Inflammatory macrophage treated with lipopolysaccharide for 1 hour (primary cell): Measurements from ENCODE around the gene KRT32.

Source experiments
- DNase-seq, 2 donors: peaks; one replicate each; pipeline ENCODE4 v3.0.0-alpha.2; 2020 to 2022

The KRT32 gene

DNA sequence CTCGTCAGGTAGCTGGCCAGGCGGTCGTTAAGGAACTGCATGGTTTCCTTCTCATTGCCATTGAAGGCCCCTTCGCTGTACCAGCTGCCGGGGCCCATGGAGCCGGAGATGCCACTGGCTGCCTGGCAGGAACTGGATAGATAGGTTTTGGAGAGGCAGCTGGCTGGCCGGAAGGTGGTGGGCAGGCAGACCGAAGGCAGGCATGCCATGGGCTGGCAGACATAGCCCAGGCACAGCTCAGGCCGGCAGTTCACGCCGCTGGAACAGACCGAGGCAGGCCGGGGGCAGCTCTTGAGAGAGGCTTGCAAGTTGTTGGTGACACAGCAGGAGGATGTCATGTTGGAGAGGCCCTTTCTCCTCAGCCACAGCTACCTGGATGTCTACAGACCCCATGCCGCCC lies at the start of gene KRT32:
Gene KRT32 (minus strand): TSS at position 399 of the 400 bp plus-strand sequence. CDS start 61 bp downstream, at position 338.
- no peak for DNase-seq

DNA sequence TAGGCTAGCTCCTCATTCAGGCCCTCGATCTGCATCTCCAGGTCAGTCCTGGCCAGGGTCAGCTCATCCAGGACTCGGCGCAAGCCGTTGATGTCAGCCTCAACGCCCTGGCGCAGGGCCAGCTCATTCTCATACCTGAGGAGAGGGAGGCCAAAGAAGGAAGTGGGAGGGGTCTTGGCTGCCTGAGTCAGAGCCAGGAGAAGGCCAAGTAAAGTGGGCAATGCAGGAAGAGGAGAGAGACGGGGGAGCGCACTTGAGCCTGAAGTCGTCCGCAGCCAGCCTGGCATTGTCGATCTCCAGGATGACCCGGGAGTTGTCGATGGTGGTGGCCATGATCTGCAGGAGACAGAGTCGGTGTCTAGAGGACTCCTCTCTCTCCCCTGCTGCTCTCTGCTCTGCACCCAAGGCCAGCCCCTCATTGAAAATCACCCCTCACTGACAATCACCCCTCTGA lies 49.7 kb upstream of the KRT32 start:
- no peak for DNase-seq

DNA sequence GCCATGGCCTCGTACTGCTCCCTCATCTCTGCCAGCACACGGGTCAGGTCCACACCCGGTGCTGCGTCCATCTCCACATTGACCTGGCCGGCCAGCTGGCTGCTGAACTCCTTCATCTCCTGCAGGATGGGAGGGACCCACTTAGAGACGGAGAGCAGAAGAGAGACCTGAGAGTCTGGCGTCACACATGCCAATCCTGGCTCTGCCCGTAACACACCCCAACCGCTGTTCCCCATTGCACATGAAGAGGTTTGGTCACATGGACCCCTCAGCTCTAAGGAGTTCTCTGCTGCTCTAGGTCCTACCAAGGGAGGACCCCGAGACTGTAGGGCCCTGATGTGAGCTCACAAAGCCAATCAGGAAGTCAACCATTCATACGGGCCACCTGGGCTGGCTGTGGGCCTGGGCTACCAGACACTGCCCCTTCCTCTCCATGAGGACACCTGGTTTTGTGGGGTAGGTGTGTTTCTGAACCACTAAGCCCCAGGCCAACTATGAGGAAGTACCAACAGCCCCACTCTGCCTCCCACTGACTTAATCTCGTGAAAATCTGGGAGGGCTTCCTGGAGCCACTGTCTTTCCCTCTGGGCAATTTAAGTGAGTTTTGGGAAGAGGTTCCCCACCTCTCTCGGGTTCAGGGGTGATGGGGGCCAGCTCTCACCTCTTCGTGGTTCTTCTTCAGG lies 49.1 kb upstream of the KRT32 start:
- DNase-seq, result no peak

DNA sequence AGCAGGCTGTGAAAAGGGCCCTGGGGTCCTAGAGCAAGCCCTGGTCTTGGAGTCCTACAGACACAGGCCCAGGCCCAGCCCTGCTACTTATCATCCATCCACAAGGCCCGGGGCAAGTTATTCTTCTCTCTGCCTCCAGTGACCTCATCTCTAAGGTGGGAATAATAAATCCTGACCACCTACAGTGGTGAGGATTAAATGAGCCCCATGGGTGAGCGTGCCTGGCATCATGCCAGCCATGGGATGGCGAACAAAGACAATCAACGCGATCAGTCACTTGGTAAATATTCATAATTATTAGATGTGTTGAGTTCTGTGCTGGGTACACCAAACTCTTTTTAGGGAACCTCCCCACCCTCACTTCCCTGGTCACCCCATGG lies 46.0 kb upstream of the KRT32 start:
- no peak for DNase-seq

DNA sequence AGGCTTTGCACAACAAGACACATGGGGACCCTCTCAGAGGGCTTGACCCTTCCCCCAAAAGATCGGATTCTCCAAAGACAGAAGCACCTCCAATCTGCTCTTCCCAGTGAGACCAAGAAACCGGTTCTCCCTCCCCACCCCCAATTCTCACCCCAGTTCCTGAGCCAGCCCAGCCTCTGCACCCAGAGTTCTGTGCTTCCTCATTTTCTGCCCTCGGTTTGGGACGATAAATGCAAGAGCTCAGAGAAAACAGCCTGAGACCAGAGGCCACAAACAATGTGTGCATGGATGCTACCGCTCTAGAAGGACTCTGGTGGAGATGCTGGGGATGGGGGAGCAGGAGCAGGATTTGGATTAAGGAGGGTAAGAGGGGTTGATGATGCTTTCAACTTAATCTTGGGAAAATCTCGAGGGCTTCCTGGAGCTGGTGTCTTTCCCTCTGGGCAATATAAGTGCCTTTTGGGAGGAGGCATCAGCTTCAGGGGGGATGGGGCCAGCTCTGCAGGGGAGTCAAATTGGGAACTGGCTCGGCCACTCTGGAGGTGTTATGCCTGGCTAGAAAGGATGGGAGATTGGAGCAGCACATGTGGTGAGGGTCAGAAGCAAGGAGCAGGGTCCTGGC lies 45.5 kb upstream of the KRT32 start:
- peak in 1 of 2 donors; percentile 29 for DNase-seq

DNA sequence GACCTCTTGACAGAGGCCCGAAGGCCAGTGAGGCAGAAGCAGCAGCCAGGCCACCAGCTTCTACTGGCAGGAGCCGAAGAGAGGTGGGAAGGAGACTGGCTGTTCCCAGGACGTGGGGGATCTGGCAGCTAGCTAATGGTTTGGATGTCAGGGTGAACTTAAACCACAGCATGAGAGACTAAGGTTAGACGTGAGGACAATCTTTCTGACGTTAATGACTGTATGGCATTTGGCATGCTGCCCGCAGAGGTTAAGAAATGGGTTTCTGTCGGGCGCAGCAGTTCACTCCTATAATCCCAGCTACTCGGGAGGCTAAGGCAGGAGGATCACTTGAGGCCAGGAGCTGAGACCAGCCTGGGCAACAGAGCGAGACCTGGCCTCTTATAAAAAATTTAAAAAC lies 44.5 kb upstream of the KRT32 start:
- DNase-seq, result no peak

DNA sequence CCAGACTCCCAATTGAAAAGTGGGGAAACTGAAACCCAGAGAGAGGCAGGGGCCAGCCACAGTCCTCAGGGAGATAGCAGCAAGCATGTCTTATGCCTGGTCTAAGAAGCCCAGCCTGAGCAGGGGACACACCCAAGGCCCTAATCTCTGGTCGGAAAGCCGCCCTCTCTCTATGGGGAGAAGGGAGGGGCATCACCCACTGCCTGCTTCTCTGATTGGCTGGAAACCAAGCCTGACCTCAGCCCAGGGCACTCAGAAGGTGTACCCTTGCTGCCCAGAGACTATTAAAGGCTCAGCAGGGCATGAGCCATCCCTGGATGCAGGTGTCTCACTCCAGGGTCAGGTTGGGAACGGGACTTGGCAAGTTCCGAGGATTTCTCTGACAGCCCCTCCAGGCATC lies 43.9 kb upstream of the KRT32 start:
- no peak for DNase-seq

DNA sequence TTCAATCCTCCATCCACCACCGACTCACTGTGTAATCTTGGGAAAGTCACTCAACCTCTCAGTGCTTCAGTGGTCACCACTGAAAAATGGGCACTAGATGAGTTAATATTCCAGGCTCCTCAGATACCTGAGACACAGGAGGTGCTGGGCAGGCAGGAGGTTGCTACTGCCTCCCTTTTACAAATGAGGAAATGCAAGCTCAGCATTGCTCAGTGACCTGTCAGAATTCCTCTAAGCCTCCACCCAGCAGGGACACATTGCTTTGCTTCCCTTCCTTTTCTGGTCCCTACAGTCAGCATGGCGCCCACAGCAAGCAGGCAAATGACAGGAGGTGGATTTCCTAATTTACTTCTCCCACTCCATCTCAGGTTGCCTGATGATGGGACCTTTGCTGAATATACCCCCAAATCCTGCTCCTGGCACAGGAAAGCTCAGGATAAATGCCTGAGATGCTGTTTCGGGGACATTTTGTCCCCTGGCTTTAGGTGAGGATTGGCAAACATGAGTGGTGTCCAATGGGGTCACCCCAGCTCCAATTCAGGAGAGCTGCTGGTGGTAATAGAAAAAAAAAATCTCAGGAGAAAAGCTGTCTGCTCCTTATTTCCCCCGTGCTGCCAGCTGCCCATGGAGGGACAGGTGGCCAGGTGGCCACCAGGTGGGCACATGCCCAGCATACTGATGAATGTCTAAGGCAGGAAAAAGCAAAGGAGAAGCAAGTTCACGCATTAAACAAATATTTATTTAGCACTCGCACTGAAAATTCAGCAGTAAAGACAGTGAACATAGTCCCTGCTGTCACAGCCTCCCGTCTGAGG lies 43.3 kb upstream of the KRT32 start:
- DNase-seq, result no peak

DNA sequence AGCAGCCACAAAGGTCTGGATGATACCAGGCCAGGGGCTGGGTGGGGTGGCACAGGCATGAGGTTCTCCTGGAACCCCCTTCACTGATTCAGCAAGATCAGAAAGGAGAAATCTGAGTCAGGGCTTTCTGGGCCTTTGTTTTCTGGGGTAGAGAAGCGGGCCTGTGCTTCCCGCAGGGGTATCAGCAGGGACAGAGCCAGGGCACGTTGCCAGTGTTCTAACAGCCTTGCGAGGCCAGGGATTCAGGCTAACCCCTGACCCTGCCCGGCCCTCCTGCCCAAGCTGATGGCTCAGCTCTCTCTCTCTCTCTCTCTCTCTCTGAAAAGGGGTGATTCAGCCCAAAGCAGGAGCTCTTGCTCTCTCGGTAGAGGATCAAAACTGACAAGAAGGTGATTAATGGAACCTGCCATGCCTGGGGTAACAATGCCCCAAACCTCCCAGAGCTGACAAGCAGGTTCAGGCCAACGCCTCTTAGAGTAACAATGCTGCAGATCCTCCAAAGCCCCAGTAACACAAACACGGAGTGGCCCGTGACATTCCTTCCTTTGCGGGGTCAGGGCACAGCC lies 40.2 kb upstream of the KRT32 start:
- no peak for DNase-seq

DNA sequence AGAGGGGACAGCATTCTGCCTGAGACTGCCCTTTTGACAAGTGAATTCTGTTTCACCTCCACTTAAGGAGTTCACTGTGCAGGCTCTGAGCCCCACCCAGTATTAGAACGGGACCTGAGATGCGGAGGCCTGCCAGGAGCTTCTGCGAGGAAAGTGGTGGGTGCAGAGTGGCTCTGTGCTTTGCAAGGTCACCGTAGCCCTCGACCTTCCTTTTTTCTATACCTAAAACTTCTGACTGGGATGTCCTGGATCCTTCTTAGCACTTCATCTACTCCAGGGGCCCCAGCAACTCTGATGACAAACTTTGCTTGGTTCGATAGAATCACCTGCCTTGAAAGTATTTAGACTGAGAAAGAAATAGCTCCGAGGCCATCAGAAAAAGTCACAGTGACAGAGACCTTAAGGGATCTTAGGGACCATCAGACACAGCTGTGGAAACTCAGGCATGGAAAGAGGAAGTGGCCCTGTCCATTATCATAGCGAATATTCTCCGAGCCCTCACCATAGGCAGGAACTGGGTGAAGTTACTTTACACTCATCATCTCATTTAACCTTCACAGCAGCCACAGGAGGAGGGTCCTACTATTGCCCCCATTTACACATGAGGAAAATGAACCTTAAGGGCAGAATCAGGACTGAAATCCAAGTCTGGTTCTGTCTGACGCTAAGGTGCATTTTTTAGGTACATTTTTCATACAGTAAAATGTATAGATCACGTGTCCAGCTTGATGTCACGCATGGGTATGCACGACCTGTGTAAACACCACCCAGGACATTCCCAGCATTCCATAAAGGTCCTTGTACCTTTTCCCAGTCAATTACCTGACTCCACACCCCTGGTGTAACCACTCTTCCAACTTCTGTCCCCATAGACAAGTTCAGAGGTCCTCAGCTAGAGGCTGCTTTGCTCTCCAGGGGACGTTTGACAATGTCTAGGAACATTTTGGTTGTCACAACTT lies 38.9 kb upstream of the KRT32 start:
- DNase-seq, result peak in 1 of 2 donors; percentile 23

DNA sequence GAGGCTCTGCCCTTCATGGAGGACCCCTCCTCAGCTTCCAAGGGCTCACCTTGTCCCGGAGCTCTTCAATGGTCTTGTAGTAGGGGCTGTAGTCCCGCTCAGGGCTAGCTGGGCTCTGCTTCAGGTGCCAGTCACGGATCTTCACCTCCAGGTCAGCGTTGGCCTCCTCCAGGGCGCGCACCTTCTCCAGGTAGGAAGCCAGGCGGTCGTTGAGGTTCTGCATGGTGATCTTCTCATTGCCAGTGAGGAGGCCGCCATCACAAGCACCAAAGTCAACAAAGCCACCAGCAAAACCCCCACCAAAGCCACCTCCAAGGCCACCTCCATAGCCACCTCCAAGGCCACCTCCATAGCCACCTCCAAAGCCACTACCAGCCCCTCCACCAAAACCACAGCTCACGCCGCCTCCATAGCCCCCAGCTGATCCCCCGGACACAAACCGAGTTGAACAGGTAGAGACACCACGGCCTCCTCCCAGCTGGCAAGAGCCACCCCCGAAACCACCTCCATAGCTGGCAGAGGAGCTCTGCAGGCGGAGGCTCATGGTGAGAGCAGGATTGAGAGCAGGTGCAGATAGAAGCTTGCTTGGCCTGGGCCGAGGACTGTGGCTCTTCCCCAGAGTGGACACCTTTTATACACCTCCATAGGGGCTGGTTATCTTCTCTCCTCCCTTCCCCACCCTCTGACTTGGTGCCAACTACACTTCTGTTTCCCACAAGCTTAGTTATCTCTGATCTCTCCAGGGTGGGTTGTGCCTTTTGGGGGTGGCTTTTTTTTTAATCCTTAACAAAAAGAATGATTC lies 38.0 kb upstream of the KRT32 start, which contains the start of gene KRT13:
Gene KRT13 (minus strand): TSS at position 606 of the 802 bp plus-strand sequence. CDS start 62 bp downstream, at position 544.
- DNase-seq, result no peak

DNA sequence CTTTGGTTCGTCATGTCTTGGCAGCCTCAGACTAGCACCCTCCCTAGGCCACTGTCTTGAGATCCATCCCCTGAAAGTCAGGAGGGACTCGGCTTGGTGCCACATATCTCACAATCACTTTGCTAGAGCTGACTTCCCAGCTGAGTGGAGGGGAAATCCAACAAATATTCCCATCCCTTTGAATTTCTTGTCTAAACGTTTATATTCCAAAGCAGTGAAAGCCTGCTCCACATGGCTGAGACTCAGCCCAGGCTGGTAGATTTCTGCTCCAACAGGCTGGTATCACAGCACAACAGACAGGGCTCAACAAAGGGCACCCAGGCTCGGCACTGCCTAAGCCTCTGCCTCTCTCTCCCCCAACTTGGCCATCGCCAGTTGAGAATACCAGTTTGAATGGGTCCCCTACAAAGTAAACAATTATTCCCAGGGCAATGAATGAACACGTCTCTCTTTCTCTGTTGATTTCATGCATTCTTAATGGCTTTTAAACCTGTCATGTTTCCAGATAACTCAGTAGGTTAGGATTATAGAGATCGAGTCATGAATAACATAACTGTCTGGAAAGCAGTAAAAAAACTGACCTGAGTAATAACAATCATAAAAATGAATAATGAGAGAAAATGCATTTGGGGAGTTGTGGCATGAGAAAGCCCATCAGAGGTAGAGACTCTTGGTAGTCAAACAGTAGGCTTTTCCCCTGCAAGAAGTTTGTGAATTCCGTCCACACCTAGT lies 37.2 kb upstream of the KRT32 start:
- DNase-seq, result no peak

DNA sequence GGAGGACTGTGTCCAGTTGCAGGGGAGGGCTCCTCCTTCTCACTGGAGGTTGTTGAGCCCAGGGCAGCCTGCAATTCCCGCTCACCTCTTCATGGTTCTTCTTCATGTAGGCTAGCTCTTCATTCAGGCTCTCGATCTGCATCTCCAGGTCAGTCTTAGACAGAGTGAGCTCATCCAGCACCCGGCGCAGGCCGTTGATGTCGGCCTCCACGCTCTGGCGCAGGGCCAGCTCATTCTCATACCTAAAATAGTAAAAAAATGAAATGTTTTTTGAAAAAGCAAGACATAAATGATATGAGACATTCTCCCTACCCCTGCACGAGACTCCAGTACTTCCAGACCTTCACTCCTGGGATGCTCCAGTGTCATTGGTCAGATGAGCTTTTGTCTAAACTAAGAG lies 36.0 kb upstream of the KRT32 start:
- DNase-seq, result no peak

DNA sequence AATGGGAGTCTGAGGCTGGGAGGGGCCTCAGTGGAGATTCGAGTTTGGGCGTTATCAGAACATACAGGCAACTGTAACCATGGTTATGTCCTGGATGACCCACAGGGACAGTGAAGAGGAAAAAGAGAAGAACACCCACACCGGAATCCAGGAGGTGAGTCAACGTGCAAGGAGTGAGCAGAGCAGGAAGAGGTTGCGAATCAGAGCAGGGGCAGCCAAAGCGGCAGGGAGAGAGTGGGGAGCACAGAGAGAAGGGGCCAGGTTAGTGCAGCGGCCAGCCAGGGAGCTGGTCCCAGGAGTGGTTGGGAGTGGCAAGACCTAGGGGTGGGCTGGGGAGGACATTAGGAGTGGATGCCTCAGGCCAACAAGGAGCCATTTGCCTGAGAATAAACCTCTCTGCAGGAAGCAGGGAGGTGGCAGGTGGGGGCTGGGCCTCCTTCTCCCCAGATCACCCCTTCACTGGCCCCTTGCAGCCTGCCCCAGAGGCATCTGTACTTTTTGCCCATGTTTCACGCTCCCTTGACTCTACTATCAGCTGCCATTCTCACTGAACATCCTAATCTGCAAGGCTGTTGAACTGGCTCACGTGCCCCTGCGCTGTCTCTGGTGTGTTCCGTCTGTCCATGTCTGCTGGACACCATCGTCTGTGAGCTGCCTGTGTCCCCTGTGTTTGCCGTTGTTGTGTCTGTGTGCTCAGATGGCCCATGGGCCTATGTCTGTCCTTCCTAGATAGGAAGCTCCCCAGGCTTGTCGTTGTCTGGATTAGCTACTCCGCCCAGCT lies 33.1 kb upstream of the KRT32 start:
- peak; percentile 13 to 31 for DNase-seq

DNA sequence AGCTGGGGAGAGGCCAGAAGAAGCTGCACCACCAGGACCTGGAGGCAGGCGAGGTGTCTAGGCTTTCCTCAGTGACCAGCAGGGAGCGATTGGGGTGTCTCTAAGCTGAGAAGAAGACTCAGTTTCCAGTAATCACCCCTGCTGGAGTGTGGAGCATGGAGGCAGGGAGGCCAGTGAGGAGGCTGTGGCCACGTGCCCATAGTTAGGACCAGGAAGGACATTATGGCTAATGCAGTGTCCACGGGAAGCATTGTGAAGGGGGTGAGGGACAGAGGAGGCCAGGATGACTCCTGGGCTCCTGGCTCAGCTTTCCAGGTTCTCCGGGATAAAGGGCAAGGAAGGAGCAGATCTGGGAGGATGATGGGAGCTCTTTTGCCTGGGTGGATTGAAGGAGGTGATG lies 32.5 kb upstream of the KRT32 start:
- DNase-seq, result no peak

DNA sequence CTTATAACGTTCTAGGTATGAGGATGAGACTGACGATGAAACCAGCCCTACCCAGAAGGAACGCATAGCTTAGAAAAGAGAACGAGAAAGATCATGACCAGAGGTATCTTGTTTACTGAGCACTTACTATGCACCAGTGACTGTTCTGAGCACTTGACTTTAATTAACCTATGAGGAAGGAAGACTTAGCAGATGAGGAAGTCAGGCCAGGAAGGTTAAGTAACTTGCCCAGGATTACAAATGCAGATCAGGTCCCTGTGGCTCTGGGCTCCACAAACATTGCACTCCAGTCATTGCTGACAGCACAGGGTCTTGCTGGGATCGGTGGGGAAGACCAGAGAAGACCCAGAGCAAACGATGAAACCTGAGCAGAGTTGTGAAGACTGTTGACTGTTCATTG lies 31.1 kb upstream of the KRT32 start:
- peak; percentile 70 to 73 for DNase-seq

DNA sequence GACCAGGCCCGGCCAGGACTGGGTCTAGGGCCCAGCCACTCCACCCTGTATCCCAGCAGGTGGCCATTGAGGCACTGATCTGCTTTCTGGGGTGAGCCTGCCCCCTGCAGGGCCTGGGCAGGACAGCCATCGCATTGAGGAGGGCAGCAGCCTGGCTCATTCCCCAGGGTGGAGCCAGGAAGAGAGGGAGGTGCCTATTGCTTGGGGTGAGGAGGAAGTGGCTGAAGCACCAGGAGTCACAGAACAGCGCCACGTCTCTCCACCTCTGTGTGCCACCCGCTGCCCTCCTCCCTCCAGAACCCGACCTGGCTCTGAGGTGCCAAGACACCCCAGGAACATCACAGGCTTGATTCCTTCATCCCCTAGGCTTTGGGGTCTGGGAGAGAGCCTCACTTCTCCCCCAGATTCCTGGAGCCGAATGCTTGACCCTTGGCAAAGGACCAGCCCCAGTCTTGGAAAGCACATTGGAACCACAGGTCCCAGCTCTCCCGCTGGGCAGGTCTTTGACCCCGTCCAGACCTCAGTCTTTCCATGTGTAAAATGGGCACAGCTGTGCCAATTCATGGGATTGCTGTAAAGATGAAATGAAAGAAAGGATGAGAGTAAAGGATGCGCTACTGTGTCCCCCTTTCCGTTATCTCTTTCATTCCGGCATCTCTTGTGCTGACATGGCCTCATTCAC lies 29.8 kb upstream of the KRT32 start:
- peak; percentile 79 to 86 for DNase-seq

DNA sequence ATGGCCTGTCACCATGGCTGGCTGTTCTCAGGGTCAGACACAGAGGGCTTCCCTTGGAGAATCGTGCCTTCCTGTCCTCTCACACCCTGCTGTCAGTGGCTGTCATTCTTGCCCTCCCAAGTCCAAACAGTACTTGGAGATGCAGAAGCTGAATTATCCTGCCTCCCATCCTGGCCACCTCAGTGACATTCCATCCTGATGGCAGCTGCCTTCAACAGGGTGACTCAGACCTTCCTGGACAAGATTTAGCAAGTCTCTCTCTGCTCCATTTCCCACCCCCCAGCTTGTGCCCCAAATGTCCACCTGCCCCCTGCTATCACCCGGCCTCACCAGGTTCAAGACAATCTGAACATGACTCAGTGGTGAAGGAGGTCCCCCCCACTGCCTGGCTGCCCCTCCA lies 27.3 kb upstream of the KRT32 start:
- DNase-seq, result no peak

DNA sequence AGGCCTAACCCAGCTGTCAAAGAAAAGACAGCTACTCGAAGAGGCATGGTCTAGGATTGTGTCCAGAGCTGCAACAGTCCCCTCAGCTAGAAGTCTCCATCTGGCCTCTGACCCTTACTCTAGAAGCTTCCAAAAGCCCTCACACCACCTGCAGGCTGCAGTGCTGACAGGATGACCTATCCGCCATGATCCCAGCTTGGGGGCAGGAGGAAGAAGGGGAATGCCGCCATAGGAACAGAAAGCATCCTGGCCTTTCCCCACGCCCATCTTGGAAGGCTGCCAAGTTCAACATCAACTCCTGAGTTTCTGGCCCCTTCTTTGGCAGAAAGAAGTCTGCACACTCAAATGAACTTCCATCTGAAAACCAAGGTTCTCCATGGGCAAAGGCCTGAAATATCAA lies 25.6 kb upstream of the KRT32 start:
- DNase-seq, result peak; percentile 17 to 26
